Activated CD4-positive, CD25-positive, alpha-beta regulatory T cell treated with anti-CD3 and anti-CD28 coated beads, Interleukin-2, amount 50 U/mL, for 24 hours (primary cell): ENCODE results near the gene ACACB.

Experiments used
- ATAC-seq, 2 donors: fragments of 150-1000 bp; cut with Tn5 transposase; one replicate each; pipeline ENCODE4 v1.10.0; 2021; ENCODE audit warnings: mild to moderate bottlenecking in 1 of 2, moderate library complexity in 1 of 2

The ACACB gene

DNA sequence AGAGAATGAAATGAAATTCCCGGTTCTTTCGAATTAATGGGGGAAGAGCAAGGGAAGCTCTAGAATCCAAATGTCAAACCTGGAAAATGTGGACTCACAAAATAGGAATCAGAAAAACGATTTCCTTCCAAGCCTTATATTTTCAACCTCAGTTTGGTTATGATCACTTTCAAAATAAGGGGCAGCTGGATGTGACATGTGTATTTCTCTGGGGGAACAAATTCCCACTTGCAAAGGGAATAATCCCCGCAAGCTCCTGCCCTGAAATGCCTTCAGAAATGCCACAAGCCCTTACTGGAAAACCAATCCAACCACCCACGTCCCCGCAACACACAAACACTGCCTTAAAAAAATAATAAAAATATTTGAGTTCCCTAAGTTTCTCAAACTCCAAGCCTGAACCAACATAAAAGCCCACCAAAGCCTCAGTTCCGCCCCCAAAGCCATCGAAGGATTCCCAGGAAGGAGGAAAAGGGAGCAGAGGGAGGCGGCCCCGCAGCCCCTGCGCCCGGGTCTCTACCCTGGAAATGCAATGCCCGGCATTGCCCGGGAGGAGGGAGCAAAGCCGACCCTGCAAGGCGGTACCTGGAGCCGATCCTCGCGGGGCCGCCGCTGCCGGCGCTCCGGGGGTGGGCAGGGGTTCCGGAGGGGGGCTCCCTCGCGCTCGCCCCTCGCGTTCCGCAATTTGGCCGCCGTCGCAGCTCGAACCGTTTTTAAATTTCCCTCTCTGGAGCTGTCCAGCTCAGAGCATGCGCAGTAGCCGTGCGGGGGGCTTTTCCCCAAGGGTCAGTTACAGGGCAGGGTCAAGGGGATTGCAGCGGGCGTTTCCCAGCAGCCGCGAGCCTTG is 192.4 kb downstream of the ACACB start, which contains the start of gene FOXN4:
TSS of gene FOXN4 (minus strand) at position 751 of the 847 bp plus-strand sequence. CDS start 963 bp downstream, outside the sequence.
- ATAC-seq = no peak

DNA sequence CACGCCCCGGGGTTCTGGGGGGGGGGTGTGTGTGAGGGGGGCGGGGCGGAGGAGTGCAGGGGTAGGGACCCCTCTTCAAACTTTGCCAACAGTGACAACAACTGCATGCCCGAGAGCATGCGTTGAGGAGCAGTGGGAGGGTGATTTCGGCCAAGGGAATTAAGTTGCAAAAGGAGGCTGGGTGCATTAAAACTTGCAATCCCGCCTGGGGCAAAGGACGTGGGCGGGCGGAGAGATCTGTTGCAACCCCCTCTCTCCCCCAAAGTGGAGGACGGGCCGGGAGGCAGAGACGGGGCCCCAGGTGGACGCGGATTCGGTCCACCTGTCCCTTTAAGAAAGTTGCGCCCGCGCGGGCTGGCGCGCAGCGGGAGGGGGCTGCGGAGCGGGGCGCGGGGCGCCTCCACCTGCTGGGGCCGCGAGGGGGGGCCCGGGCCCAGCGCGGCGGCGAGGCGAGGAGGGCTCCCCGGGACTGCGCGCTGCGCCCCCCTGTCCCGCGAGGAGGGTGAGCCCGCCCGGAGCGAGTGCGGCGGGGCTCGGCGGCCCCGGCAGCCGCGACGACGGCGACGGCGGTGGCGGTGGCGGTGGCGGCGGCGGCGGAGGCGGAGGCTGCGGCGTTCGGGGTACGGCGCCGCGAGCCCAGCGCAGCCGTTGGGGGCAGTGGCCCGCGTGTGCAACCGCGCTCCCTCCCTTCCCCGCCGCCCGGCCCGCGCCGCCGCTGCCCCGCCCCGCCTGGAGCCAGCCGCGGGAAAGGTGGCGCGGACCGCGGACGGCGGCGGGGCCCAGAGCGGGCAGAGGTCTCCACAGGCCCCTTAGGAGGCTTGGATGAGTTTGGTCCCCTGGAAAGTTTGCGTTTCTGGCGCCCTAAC is 193.2 kb downstream of the ACACB start:
- ATAC-seq = peak; percentile 36 to 64

DNA sequence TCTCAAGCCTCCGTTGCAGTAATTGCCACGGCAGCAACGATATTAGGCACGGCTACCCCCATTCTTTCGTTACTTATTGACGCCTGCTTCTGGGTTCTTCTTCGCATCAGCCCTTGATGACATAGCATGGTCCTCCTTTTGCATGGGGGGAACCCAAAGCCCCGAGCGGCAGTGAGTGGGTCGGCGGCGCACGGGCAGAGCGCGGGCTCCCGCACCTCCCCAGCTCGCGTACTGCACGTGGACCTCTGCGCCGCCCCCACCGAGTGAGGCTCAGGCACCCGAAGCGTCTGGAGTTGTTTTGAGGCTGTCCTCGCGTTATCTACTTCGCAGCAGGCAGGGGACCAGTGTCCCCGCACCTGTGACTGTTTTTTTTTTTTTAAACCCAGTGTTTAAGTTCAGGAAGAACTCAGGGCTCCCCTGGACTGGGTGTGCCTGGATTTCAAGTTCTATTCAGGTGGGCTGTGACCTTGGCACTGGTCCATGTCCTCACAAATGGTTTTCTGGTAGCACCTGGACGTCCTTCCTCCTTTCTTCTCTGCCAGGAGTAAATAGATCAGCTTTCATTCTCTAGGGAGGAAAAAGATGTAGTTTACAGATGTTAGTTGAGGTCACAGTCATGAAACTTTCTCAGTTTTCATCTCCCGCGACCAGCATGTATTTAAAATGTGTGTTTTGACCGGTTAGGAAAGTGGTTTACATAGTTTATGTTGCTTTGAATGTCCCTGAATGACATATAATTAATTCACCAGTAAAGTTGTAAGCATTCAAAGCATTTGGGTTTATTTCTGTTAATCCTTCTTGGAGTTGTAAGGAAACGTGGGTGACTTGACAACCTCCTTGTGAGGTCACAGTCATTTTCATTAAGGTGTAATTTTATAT is 194.1 kb downstream of the ACACB start:
- peak in 1 of 2 donors; percentile 20 for ATAC-seq
